HG03108 (cell line): ENCODE results near the gene GSTM1.

Source experiments
- ATAC-seq: cut with Tn5 transposase; IDR thresholded peaks from one replicate; pipeline ENCODE4 v1.9.1; 2021; ENCODE audit warnings: moderate library complexity; ENCODE audit not compliant: unreplicated experiment

Gene GSTM1

DNA sequence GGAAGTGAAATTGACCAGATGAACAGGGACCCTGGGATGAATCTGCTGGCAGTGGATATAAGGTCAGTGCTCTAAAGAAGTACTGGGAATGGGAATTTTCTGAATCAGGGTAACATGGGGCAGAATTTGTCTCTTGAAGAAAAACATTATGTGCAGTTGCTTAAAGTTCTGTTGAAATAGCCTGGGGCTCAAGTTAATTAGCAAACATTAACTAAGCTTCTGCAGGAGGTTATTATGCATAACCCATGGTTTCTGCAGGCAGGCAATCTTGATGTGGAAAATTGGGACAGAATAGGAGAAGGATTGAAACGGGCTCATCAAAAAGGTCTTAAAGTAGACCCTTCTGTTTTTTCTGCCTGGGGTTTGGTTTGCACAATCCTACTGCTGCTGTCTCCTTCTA lies 38.4 kb downstream of the GSTM1 start:
- ATAC-seq = no peak

DNA sequence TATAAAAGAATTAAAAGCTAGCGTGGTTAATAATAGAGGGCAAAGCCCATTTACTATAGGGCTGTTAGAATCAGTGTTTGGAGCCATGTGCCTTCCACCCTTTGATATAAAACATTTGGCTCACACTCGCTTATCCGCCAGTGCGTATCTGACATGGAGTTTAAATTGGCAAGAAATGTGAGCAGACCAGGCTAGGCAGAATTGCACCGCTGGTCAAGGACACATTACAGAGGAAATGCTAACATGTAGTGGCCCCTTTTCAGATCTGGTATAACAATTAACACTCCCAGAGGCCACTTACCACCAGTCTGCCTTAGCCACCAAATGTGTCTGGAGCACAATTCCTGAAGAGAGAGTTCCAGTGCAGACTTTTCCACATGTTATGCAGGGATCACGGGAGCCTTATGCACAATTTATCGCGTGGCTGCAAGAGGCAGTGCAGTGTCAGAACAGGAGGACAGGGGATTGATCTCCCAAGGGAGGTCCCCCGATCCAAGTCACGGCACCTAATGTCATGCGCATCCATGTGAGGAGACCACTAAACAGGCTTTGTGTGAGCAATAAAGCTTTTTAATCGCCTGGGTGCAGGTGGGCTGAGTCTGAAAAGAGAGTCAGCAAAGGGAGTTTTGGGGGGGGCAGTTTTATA lies 39.2 kb downstream of the GSTM1 start:
- ATAC-seq = no peak

DNA sequence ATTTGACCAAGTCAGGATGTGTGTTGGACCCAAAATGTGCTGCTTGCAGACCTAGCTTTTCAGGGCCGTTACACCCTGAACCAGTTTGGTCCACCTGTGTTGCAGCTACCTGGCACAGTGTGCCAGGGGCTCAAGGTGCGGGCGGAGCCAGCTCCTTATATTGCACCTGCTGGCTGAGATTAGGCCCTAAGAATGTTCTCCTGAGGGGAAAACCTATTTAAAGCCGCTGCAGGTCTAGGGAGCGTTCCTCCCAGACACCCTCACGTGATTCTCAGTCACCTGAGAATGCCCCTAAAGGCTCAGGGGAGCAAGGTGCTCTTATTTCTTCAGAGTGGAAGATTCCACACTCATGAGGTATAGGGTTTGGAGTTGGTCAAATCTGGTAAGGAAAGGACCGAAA lies 41.3 kb downstream of the GSTM1 start:
- no peak for ATAC-seq

DNA sequence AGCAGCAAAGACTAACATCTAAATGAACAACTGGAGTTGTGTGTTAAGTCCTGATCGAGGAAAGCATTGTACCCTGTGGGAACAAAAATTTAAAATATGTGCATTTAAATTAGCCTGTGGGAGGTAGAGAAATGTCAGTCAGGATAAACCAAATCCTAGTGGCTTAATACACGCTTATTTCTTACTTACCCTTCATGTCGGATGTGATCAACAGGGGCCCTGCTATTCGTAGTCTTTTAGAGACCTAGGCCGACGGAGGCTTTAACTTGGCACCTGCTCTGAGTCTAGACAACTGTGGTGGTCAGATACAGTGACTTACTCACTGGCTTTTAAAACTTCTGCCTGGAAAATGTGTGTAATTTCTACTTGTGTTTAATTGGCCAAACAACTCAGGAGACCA lies 43.0 kb downstream of the GSTM1 start:
- no peak for ATAC-seq

DNA sequence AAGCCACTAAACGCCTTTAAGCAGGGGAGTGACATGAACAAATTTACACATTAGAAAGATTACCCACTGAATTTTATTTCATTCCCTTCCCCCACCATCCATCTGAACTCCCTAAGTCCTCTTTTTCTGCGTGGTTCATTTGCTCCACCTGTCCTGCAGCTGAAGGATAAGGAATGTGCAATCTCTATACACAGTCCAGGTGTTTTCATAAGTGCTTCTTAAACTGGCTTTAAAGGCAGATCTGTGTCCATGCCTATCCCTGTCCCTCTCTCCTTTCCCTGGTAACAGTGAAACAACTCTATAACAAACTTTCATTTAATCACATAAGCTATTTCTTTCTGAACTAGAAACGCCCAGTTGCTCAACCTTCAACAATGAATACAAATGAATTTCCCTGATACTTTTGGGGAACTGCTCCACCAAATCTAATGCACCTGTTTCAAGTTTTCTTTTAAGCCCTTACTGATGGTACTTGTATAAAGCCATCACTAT lies 44.8 kb downstream of the GSTM1 start:
- ATAC-seq = no peak

DNA sequence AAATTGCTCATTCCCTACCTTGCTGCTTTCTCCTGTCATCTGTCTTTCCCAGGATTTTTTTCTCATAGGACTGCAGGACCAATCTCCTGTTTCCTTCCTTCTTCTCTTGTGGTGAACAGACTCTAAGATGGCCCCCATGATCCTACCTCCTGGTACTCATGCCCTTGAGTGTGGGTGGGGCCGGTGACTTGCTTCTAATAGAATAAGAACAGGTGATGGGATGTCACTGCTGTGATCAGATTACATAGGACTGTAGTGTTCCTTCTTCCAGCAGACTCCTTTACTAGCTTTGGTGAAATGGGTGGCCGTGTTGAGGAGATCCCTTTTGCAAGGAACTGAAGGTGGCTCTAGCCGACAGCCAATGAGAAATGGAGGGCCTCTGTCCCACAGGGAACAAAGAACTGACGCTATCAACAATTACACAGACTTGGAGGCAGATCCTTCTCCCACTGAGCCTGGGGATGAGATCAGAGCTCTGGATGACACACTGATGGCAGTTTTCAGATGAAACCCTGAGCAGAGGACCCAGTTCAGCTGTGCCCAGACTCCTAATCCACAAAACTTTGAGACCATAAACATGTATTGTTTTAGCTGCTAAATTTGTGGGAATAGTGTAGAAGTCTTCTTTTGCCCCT lies 45.7 kb downstream of the GSTM1 start:
- ATAC-seq = no peak

DNA sequence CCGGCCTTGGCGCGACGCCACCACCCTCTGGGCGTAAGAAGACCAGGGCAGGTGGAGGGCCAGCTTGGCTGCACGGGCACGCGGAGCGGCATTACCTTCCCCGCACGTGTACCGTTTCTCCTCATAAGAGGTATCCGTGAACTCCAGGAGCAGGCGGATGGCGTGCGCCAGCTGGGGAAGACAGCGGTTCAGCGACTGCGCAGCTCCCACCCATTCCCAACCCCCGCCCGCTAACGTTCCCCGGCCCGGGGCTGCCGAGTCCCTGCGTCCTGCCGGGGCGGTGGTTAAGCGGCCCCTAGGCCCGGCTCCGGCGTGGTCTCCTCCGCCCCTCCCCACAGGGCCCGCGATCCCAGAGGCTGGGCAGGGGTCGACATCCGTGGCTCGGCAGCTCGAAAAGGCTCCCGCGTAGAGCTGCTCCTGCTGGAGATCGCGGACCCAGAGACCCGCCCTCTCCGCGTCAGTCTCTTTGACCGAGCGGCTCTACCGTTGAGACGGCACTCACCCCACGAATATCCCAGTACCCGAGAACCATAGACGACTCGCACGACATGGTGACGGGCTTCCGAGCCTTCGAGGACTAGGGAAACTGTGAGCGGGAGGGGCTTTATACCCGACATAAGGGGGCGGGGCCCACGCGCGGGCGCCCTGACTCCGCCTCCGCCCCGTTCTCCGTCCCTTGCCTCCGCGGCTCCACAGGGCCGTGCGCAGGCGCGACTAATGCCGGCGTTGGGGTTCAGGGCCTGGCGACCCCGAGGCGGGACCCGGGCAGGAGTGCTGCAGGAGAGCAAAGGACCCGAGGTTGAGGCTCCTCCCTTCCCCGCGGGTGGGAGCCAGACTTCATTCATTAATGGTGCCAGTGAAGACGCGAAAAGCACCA lies 52.4 kb downstream of the GSTM1 start:
- peak; percentile 77 for ATAC-seq

DNA sequence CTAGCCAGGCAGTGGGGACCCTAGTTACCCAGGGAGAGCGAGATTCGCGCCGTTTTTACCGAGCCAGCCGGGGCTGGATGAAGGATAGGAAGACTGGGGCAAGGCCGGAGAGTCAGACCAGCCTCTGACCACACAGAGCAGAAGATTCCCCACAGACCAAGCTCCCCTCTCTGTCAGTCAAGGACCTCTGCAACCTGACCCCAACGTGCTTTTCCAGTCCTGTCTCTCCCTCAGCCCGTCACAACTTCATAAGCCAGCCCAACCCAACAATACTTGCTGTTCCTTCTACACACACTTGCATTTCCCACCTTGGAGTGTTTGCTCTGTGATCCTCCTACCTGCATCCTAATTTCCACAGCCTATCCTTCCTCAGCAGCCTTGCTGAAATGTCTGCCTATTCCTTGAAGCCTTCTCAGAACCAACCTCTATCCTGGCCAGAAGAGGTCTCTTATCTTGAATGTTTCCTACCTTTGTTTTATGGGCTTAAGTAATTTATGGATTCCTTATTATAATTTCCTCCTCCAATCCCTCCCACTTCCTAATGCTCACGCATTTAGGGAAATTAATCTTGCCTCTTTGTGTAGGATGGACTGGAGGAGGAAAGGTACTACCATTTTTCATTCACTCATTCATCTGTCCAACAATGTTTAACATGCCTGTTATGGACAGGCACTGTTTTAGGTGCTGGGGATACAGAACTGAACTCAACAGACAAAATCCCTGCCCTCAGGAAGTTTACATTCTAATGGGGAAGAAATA lies 53.2 kb downstream of the GSTM1 start, which contains the start of gene GSTM3:
GSTM3 (minus strand) TSS at position 424 of the 759 bp plus-strand sequence. CDS start 751 bp downstream, outside the sequence.
- no peak for ATAC-seq
